DMS153 treated with DMSO at 0.1 percent for 48 hours (cell line): Measurements from ENCODE around the gene NFX1.
A peak's percentile ranks its signal among the peaks of the same experiment; 100 is the strongest.

Experiments
- DNase-seq: peaks from one replicate; lab custom pipeline; 2025; ENCODE audit not compliant: unreplicated experiment; lab: John Stamatoyannopoulos, UW

The NFX1 gene

GRCh38 chr9:33415501-33416038, 125.3 kb downstream of the NFX1 start:
- peak; percentile 71 for DNase-seq

GRCh38 chr9:33416996-33417395, 126.7 kb downstream of the NFX1 start:
- DNase-seq = no peak

- DNase-seq = no peak
Observed at GRCh38 chr9:33418090-33418489, 127.8 kb downstream of the NFX1 start.

GRCh38 chr9:33419708-33420303, 129.5 kb downstream of the NFX1 start:
- DNase-seq = no peak
